Stimulated activated CD4-positive, alpha-beta T cell treated with anti-CD3 and anti-CD28 coated beads, TNF-alpha, amount 100 ng/mL, for 24 hours (primary cell): ENCODE data around the gene HDAC4.
A peak's percentile ranks its signal among the peaks of the same experiment; 100 is the strongest.

Source experiments
- DNase-seq, 3 experiments: peaks; one replicate each; pipeline ENCODE4 v3.0.0-alpha.2; 2020; ENCODE audit warnings: low read depth in 3 of 3

Gene HDAC4

DNA sequence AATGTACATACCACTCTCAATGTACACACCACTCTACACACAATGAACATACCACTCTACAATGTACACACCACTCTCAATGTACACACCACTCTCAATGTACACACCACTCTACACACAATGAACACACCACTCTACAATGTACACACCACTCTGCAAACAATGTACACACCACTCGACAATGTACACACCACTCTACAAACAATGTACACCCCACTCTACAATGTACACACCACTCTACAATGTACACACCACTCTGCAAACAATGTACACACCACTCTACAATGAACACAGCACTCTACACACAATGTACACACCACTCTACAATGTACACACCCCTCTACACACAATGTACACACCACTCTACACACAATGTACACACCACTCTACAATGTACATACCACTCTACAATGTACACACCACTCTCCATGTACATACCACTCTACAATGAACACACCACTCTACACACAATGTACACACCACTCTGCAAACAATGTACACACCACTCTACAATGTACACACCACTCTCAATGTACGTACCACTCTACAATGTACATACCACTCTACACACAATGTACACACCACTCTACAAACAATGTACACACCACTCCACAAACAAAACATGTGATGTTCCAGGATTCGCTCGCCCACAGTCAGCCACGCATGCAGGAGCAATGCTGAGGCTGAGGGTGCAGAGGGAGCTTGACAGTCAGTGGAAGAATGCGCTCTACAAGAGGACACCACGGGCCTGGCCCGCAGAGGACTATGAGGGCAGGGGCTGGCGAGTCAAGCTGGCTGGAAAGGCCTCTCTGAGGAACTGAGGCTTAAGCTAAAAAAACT lies 118.2 kb downstream of the HDAC4 start:
- no peak for DNase-seq

DNA sequence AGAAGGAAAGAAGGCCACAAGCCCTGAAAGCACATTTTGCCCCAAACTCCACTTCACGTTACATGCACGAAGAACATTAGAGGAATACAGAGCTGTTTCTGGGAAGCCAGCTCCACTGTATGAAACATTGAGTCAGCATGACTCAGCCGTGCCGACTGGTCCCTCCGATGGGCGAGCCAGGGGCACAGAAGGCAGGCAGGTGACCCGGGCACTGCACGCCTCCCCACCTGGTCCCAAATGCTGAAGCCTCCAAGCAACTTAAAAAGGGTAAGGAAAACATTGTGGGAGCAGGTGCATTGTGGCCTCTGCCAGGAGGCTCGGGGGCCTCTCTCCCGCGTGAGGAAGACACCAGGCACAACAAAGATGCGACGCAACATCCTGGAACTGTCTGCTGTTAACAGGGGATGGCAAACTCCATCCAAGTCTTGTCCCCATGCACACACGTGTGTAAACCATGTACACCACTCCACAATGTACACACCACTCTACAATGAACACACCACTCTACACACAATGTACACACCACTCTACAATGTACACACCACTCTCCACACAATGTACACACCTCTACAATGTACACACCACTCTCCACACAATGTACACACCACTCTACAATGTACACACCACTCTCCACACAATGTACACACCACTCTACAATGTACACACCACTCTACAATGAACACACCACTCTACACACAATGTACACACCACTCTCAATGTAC lies 120.4 kb downstream of the HDAC4 start:
- DNase-seq: peak in 1 of 3 experiments; percentile 46

DNA sequence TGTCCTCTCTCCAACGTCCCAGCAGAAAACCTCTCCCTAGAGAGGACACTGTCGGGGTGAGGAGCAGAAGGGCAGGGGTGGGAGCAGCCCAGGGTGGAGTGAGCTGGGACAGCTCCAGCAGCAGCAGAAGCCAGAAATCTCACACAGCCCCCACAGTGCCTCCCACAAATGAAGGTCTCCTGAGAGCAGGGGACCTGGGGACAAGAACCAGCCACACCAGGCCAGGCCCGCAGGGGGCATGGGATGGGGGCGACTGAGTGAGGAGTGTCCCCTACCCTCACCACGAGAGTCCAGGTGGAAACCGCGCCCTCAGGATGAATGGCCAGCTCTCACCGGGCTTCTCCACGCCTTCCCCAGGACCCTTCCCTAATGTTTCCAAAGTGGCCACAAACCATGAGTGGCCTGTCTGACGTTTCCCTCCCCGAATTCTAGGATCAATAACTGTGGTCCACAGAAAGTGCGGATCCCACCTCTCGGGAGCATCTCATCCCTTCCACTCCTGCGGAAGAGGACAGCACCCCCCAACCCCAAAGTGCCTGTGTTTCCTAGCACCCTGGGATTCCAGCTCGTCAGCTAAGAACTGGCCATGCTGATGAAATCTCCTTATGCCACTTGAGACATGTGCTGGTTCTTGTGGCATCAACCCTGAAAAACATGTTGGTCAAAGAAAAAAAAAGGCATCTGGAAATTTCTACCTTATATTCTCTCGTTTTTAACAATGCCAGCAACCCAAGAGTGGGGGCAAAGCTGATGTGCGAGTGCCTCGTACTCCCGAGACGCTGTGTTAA lies 121.1 kb downstream of the HDAC4 start:
- DNase-seq: no peak

DNA sequence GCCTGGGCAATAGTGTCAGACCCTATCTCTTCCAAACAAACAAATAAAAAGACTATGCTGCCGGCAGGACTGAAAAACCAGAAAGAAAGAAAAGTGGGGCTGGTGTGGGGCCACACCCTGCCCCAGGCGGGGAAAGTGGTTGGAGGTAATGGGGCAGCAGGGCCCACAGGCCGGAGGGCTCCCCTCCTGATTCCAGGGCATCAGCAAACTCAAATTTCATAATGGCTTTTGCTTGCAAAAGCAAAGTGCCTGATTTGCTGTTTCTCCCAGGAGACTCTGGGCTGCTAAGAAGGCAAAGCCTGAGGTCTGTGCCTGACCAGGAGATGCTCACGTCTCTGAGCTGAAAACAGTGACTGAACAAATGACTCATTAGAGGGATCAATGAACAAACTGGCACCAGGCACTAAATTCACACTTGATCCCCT lies 121.9 kb downstream of the HDAC4 start:
- DNase-seq: no peak

DNA sequence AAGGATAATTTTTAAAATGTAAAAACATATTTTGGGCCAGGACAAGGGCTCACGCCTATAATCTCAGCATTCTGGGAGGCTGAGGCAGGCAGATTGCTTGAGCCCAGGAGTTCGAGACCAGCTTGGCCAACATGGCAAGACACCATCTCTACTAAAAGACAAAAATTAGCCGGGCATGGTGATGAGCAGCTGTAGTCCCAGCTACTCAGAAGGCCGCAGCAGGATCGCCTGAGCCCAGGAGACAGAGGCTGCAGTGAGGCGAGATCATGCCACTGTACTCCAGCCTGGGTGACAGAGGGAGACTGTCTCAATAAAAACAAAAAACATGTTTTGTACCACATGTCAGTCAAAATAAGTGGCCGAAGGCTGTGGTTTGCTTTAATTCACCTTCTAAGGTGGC lies 122.5 kb downstream of the HDAC4 start:
- DNase-seq: no peak

DNA sequence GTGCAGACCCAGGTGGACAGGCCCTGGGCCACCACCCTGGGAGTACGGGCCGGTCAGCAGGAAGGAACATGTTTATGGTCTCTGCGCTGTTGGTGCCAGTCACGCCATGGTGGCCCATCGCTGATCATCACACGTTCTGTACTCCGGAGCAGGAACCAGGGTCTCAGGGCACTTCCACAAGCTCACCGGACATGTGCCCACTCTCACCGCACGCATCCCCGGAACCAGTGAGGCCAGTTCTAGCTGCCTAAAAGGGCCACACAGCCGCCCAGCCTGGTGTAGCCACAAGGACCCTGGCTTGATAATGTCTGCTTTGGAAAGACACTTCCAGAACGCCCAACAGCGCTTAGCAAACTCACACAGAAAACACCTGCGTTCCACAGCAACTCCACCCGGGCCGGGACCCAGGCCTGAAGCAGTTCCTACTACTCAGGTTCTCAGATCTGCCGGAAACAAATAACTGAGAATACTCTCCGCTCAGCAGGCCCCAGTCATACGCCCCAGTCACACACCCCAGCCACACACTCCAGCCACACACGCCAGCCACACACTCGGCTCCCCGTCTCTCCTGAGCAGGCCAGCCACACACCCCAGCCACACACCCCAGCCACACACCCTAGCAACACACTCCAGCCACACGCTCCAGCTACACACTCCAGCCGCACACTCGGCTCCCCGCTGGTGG lies 123.3 kb downstream of the HDAC4 start:
- DNase-seq: no peak

DNA sequence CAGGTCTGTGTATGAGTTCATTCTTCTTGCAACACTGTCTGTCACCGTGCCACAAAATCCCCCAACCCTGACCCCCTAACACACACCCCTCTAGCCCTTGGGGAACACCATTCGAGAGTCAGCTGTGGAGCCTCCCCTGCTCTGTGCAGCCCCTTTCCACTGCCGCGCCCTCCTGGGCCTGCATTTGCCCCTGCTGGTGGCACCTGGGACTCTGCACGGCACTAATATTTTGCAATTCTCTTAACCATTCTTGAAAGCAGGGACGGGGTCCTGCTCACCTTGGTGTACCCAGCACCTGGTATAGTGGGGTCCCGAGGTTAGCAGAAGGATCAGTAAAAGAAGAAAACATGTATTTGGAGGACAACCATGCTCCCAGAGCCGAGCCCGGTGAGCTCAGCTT lies 124.0 kb downstream of the HDAC4 start:
- no peak for DNase-seq

DNA sequence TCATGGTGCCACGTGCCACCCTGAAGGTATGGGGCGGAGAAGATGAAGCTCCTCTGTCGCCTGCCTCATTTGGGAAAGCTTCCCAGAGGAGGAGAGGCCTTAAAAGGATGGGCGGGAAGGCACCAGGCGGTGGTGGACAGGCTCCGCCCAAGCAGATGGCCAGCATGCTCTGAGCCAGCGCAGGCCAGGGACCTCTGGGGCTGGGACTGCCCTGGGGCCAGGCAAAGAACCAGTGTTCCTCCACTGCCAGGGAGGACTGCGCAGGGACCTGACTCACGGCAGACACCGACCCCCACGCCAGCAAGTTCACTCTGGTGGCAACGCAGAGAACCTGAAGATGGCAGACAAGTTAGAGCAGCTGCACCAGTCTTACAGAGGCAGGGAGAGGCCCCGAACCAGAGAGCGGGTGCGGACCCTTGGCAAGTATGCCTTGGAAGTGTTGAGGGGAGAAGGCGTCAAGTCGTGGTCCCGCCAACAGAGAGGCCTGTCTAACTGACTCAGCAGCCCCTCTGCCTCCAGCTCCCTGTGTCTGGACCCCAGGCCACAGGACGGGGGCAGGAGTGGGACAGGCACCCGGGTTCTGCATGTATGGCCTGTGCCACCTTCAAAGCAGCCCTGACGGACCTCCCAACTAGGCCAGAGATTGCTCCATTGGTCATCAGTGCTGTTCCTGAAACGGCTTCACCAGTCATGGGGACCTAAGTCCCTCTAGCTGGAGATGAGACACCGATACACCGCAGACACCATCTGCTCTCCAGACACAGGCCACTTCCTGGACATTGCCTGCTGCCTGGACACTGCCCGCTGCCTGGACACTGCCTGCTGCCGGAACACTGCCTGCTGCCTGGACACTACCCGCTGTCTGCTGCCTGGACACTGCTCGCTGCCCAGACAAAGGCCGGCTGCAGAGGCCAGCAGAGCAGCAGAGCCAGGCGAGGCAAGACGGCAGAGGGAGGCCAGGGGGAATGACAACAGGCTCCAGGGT lies 124.7 kb downstream of the HDAC4 start:
- no peak for DNase-seq

DNA sequence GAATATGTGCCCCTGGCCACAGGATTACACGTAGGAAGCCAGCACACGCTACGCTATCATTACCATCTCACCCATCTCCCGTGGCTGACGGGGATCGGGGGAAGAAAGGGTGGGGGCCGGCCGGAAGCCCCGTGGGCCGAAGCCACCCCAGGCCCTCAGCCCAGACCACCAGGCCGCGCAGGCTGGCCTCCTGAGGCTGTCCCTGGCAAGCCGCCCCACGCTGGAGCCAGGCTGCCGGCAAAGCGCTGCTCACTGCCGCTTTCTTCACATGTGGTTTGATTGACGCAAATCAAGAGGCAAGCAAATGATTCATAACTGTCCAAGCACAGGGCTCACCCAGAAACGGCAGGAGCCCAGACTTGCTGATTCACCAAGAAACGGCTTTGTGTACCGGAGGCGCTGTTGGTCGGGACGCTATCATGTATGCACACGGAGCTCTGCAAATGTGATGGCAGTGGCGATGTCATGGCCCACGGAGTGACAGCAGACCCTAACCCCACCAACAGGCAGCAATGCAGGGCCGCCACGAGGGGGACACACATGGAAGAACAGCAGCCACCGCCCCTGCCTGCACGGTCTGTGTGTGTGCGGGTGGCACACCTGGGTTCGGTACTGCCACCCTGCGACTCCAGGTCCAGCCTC lies 125.7 kb downstream of the HDAC4 start:
- DNase-seq: peak; percentile 60 to 75 (median 73)

DNA sequence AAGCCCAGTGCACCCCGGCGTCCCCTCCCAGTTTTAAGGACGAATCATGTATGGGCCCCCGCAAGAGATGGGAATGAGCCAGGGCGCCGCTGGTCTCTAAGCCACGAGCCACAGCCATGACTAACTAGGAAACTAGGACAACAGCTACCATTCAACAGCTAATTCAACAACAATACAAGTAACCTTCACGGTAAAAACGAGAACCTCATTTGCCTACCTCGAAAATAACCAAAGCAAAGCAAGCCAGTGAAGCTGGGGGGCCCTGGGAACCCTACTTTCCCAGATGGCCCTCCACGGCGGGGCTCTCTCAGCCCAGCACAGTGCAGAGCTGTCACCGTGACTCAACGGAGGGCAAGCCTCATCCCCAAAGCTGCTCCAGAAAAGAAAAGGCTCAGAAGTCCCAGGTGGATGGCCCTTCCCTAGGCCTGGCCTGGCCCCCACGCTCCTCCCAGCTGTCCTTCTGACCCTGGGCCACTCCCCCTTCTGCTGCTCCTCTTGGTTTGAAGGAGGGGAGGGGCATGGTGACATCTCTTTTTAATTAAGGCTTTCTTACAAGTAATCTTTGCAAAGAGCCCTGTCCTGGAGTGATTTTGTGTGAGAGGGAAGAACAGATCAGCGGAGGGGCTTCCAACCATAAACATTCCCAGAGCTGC lies 126.3 kb downstream of the HDAC4 start:
- no peak for DNase-seq

DNA sequence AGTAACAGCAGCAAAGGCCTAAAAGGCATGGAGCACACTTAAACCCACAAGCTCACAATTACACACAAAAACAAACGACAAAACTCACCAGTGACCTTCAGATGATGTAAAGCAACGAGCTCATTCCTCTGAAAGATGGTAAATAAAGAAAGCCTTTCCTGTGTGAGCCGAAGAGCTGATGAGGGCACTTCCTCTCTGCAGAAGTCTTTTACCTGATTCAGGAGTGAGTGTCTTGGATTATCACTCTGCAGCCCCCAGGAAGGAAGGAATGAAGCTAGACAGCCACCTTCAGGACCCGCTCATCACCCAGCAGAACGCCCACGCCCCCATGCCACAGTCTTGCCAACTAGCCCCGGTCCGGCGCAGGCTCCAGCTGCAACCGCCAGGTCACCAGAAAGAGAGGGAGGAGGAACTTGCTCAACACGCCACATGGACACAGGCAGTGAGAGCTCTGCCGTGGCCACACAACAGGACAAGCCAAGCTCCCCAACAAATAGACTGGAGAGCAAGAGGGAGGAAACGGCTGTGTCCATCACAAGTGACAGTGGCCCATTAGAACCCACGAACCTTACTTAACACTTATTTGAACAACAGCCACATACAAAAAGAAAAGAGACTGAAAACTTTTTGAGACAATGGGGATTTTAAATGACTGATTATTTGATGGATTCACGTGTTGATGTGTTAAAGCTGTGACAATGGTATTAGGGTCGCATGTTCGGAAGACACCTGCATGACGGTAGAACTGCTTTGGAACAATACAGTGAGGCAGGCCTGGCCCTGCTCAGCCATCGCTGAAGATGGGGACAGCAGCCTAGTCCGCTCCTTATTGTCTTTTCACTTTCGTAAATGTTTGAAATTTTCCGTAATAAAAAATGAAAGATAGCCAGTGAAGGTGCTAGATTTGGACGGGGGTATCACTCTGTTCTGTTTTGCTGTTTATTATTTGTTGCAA lies 127.3 kb downstream of the HDAC4 start:
- DNase-seq: no peak

DNA sequence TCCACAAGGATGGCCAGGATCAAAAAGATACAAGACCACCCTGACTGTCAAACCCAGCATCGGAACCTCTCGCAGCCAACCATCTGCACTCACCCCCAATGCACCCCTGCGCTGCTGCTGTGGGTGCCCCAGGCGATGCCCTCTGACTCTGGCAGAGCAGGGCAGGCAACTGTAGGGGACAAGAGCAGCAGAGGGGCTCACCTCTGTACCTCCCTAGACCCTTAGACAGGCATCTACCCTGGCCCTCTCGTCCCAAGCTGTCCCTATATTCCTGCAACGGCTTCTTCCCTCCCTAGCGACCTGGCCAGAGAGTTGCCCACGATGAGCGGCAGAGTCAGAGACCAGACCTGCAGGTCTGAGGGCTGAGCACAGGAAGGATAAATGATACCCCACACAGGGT lies 128.2 kb downstream of the HDAC4 start:
- no peak for DNase-seq

DNA sequence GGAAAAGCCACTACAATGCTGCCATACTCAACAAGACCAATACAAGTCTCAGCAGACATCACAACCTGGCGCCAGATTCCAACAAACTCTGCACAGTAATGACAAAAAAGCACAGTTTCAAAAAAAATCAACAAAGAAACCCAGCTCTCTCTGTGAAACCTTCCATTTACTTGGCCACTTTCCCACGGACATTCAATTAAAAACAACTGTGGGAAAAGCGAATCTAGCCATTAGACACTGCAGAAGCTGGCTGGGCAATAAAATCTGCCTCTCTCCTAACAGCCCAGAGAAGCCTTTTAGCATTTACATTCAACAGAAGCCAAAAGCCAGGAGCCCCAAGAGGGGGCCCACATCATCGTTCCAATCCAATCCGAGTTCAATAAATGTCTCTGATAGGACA lies 128.9 kb downstream of the HDAC4 start:
- no peak for DNase-seq

DNA sequence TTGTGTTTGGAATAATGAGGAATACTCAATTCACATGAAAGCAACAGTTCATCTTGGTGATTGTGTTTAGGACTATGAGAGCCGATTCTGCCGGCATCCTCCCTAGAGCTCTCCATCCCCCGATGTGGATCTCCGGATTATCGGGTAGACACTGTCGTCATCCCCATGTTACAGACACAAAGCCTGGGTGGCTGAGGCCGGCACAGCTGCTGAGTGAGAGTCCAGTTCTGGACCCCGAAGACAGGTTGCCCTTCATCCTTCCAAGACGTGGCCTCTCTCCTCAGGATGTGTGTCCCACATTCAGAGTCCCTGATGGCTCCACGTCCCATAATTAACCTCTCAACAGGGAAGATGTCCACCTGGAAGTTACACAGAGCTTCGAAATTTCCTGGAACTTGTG lies 129.3 kb downstream of the HDAC4 start:
- no peak for DNase-seq

DNA sequence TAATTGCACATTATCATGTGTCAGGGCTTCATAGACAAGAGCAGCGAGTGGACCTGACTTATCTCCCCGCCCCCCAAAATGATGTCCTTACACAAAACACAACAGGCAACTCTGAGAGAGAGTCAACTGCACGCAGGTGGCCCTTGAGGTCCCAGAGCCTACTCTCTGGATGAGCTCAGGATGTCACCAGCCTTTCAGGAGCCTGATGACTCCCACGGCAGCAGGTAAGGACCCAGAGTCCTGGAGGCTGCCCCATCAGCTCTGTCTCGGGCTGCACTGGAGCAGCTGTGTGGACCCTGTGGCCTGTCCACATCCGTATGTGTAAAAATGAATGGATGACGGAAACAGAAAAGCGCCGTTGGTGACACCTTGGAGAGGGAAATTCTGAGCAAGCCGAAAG lies 130.9 kb downstream of the HDAC4 start:
- no peak for DNase-seq

DNA sequence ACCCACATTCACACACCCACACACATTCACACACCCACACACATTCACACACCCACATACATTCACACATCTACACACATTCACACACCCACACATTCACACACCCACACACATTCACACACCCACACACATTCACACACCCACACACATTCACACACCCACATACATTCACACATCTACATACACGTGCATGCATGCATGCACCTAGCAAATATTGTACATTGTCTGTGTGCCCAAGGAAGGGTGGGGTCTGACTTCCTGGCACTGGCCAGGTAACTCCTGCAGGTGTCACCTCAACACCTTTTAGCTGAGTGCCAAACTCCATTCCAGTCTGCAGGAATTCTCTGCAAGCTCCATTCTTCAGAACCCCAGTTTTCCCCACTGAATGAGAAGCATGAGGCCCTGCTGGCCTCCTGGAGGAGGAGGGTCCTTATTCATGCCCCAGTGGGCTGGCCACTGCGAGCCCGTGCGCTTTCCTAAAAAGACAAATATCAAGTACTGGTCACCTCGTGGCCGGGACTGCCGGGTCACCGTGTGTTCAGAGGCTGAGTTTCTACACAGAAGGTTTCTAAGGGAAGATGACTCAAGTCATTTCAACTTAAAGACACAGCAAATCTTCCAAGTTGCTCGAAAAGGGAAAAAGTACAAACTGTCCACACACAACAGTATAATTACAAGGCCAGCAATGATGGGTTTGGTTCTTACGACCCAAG lies 131.5 kb downstream of the HDAC4 start:
- DNase-seq: no peak

DNA sequence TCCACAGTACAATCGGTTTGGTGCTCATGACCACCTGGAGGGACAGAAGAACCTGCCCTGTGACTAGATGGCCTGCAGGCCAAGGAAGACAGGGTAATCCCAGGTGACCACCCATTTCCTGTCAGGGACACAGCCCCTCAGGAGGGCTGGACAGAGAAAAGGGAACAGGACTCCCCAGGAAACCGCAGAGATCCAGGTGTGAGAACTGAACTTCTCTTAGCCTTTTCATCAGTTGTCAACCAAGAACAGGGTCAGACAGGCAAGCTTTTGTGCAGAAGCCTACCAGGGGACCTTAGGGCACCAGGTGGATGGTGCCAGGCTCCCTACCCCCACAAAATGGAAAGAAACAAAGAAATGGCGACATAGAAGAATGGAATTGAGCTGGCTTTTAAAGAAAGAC lies 132.3 kb downstream of the HDAC4 start:
- DNase-seq: no peak

DNA sequence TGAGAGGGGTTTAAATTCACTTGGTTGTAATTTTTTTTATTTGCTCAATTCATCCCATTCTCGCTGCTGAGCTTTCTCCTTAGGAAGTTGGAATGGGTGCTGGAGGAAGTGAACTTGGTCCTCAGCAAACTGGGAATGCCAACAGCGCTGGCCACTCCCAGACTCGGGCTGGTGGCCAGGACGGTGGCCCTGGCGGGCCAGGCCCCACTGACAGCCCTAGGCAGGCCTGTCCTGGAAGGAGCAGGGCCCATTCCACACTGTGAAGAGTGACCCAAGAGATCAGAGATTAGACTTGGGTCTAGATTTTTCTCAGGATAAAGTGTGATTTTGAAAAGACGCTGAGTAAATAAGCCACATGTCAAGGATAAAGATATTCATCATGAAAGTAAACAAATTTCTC lies 132.7 kb downstream of the HDAC4 start:
- no peak for DNase-seq
